HG03442 (cell line): ENCODE data around the gene KPNA5.
"Not testable (repeated sequence)": the region's sequence is repeated elsewhere in the genome, so short reads cannot be mapped to it uniquely, and the experiment has no call there.

Experiments
- ATAC-seq: cut with Tn5 transposase; IDR thresholded peaks from one replicate; pipeline ENCODE4 v1.9.1; 2021; ENCODE audit warnings: mild to moderate bottlenecking, moderate library complexity; ENCODE audit not compliant: unreplicated experiment

Gene KPNA5

GRCh38 chr6:116697480-116697879 is 16.5 kb downstream of the KPNA5 start:
- peak; percentile 71 for ATAC-seq

DNA sequence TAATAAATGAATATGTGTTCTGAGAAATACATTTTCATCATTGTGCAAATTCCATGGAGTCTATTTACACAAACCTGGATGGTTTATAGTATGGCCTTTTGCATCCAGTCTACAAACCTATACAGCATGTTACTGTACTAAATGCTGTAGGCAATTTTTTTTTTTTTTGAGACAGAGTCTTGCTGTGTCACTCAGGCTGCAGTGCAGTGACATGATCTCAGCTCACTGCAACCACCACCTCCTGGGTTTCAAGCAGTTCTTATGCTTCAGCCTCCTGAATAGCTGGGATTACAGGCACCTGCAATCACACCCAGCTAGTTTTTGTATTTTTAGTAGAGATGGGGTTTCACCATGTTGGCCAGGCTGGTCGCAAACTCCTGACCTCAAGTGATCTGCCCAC is 22.9 kb downstream of the KPNA5 start:
- not testable (repeated sequence) for ATAC-seq

DNA sequence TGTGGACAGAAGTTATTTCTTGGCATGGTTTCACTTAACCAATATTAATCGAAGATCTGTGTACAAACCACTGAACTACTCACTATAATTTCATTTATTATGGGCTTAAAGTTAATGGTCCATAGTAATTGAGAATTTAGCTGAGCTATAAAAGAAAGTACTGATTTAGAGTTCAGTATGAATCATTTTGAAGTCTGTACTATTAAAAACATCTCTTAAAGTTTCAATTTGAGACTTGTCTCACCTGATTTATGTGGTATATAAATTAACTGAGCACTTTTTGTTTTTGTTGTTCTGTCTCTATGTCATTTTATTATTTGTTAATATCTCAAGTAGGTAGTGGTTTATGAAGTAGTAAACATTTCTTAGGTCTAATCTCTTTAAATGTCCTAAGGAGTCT is 24.9 kb downstream of the KPNA5 start:
- ATAC-seq: no peak

DNA sequence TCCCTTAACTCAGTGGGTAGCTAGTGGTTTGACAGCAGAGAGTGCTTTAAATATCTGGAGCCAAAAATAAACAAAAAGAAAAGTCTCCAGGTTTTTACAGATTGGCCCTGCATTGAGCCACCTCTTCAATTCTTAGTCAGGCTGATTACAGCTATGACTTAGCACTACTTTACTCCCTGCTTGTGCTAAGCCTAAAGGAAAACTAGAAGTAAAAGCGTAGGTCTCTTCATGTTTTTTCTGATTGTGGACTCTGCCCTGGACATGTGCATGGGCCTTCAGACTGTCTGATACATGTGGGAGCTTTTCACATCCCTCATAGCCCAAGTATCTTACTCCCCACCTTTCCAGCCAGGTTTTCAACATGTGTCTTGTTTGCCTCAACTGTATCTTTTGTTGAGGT is 33.3 kb downstream of the KPNA5 start:
- ATAC-seq: peak; percentile 66

- no peak for ATAC-seq
Observed at GRCh38 chr6:116714761-116715160, 33.8 kb downstream of the KPNA5 start.

DNA sequence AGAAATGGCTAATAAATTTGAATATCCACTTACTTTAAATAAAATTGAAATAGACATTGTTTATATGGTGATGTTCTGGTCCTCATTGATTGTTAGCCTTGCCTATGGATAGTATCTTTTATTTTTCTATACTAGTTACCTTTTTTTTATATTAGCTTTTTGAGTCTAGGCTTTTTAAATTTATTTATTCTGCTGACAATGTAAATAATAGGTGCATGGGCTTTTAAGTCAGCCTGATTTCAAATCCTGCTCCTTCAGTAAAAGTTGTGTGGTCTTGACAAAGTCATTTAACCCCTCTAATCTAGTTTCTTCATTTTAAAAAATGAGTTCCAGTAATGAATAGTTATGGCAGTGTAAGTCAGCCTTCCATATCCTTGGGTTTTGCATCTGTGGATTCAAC is 45.9 kb downstream of the KPNA5 start:
- ATAC-seq: no peak

GRCh38 chr6:116730513-116730912 is 49.5 kb downstream of the KPNA5 start:
- no peak for ATAC-seq

DNA sequence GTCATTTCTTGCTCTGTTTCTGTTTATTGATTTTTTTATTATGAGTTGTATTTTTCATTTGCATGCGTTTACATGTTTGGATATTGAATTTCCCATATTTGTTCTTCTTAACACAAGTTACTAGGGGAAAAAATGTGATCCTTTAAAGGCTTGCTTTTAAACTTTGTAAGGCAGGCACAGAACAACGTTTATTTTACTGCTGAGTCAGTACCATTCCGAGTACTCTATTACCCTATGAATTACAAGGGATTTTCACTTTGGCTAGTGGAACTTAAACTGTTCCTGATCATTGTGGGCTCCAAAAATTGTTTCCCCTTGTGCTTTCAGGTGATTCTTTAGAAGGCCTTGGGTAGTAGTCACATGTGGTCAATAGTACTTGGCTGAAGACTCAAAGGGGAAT is 56.0 kb downstream of the KPNA5 start:
- ATAC-seq: no peak

- ATAC-seq: not testable (repeated sequence)
Observed at GRCh38 chr6:116740486-116740885, 59.5 kb downstream of the KPNA5 start.

- no peak for ATAC-seq
Observed at GRCh38 chr6:116741571-116741970, 60.6 kb downstream of the KPNA5 start.

DNA sequence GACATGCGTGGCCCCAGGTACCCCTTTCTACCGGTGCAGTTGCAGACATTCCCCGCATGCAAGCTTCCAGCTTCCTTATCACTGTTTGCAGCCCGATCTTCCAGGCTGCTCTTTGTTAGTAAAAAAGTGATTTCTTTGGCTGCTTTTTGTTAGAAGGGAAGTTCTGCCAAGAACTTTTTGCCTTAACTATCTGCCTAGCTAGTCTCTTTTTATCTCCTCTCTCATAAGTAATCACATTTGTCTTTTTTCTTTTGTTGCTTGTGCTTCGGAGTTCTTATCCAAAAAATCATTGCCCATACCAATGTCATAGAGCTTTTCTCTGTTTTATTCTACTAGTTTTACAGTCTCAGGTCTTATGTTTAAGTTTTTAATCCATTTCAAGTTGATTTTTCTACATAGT is 64.2 kb downstream of the KPNA5 start:
- no peak for ATAC-seq

DNA sequence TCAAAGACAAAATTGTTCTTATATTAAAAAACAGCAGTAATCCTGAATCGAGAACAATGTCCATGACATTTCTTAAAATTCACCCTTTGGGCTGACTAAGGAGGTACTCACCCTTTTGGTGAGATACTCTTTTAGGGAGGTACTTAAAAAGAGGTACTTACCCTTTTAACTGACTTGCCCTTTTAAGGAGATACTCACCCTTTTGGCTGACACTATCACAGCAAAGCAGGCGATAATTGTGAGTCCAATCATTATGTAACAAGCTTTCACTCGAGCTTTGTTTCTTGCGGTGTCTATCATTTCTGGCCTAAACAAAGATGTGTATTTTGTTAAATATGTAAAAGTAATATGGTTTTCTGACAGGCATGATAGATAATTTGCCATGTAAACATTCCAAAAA is 80.8 kb downstream of the KPNA5 start:
- ATAC-seq: no peak

- no peak for ATAC-seq
Observed at GRCh38 chr6:116762235-116762634, 81.2 kb downstream of the KPNA5 start.

DNA sequence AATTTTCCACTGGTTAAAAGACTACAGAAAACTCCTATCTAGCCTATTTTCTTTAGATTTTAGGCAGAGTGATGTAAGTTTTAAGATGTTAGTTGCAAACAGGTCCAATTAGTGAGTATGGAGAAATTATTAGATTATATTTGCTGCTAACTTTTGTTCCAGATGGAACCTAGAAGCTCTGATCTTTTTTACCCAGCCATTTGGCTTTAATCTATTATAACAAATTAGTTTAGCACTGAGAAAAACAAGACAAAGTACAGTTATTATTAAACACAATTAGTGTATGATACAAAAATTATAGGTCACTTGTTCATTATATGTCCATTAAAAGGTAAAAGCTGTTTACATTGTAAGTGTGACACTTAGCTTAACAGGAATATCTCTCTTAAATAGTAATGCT is 82.0 kb downstream of the KPNA5 start:
- ATAC-seq: no peak

DNA sequence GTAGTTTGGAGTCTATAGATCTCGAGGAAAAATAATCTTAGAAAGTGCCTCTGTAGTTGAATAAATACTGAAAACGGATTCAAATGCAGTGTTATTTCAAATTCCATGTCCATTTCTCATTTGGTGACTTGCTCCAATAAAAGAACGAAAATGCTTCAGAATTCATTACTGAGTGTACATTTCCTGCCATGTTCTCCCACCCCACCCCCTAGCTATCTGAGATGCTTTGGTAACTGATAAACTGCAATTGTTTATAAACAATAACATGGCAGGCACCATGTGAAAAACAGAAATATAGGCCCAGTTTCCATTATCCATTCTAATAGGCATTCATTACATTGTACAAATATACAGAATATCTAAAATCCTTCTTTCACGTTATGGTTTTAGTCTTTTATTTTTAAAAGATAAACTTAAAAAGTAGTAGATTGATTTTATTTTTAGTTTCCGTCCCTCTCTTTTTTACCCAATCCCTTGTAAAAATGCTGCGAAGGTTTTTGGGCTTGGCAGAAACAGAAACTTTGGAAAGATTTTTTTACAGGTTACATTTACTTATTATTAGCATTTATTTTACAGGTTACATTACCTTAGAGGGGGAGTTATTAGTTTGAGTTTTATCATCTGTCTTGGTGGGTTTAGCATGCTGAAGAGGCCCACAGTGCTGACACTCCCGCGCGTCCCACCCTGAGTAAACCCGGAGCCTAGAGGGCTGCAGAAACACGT is 83.1 kb downstream of the KPNA5 start:
- no peak for ATAC-seq

- no peak for ATAC-seq
Observed at GRCh38 chr6:116764629-116764960, 83.6 kb downstream of the KPNA5 start.

- ATAC-seq: no peak
Observed at GRCh38 chr6:116764961-116765841, 84.2 kb downstream of the KPNA5 start, which contains the start of gene FAM162B. Gene FAM162B, minus strand, starts transcription at chr6:116765719. Its CDS starts 143 bp downstream, at chr6:116765576.

DNA sequence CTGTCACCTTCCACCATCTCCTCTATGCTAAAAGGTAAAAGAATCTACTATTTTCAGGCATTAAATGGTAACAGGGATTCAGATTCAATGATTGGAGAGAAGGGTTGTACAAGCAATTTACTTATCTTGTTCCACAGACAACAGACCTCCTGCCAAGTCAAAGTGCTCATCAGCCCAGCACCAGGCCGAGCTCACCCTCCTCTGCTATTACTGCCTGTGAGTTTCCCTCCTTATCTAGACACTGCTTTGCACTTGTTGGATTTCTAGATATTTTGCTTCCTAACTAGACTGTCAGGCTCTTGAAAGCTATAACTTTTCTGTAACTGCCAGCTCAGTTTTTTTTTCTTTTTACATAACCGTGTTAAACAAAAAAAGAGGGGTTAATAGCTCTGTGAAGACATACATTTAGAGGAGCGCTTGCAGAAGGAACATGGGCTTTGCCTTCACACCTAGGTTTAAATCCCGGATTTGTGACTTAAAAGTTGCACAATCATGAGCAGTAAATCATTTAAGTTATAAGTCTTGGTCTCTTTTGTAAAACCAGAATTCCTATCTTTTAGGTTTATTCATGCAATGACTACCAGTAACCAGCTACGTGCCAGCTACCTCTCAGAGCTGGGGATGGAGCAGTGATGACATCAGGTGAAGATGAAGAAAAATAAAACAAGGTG is 85.6 kb downstream of the KPNA5 start:
- no peak for ATAC-seq

DNA sequence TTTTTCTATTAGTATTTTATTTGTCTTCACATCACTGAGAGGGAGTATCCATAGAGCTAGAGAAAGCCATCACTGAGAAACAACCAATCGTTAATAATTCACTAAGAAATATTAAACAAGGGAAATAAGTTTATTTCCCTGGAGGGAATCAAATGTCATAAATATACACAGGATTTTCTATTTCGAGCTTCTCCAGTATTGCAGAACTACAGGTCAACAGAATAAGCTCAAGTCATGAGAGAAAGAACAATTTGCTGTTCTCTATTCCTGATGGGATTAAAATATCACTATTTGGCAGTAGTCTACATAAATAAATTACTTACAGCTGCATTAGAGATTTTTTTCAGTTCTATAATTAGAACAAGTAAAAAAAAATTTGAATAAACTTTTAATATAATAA is 86.7 kb downstream of the KPNA5 start:
- no peak for ATAC-seq

DNA sequence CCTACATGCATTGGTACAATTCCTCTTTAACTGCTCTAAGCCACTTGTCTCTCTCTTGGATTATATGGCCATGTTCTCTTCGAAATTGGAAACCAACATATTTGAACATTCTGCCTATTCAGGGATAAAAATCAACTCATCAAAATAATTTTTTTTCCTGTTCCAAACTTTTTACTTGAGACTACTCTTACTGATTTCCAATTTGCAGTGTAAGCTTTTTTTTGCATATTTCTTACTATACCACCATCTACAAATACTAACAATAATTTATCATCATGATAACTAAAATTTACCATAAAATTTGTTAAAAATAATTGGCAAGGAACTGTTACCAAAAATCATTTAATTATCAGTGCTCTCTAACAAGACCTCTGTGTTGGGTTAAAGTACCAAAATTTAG is 91.4 kb downstream of the KPNA5 start:
- no peak for ATAC-seq

DNA sequence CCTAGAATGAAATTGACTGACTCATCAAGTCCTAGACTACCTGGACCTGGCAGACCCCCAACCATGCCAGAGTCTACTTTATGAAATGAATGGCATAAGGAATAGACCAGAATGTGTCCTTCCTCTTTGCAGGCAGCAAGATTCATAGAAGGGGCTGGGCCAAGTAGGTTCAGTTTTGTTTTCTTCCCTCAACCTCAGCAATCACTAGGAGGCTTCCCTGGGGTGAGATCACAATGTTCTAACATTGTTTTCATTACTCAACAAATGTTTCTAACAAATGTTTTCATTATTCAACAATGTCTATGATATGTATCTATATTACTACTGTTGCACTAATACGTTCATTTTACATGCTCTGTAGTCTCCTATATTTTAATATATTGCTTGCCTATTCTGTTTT is 92.9 kb downstream of the KPNA5 start:
- ATAC-seq: no peak
